LNCAP (cell line): ENCODE data around the gene CCDC50.

Source experiments
- CTCF ChIP-seq: fragments of 450-650 bp; IDR thresholded peaks from 2 replicates; pipeline ENCODE4 v1.5.1; 2017; ENCODE audit warnings: mild to moderate bottlenecking

CCDC50 gene

DNA sequence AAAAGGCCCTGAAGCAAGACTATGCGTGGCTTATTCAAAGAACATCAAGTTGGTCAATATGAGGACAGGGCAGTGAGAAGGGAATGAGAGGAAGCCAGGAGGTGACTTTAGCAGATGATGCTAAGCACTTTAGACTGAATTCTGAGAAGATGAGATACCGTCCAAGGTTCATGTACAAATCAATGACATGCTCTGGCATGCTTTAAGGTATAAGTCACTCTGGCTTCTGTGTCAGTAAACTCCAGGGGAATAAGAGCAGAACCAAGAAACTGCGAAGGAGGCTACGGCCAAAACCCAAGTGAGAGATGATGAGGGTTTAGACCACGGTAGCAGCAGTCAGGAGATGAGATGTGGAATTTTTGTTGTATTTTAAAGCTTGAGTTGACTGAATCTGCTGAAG, 8.9 kb upstream of the CCDC50 start:
- TF ChIP-seq CTCF: no peak

DNA sequence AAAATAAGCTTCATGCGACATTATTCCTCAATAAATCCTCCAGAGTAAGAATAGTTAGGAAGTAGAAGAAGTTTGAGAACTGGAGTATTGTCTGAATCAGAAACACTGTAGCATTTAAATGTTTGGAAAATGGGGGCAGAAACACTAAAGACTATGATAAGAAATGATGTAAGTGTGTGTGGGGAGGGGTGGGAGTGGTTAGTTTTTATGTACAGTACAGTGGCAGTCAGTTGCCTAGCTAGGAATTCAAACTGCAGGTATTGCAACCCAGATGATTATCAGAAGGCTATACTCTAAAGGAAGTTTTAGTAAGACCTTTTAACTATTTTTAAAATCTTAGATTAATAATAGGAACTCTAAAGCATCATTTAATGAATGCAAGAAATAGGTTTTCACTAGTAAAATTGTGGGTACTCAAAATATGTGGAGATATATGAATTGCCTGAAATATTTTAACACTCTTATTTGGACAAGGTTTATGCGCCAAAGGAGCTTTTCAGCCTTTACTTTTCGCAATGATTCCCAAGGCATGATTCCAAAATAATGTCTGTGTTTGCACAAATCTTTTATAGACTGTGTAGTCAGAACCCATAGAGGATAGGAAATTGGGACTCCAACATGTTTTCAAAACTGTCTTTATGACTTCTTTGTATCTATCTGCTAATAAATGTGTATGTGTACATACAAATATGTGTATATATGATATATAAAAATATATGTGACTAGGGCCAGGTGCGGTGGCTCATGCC, 8.0 kb upstream of the CCDC50 start:
- TF ChIP-seq CTCF: no peak

- no peak for TF ChIP-seq CTCF
These were observed 4.3 kb upstream of the CCDC50 start for GRCh38 chr3:191324936-191325335.

GRCh38 chr3:191327526-191327925, 1.7 kb upstream of the CCDC50 start:
- no peak for TF ChIP-seq CTCF

DNA sequence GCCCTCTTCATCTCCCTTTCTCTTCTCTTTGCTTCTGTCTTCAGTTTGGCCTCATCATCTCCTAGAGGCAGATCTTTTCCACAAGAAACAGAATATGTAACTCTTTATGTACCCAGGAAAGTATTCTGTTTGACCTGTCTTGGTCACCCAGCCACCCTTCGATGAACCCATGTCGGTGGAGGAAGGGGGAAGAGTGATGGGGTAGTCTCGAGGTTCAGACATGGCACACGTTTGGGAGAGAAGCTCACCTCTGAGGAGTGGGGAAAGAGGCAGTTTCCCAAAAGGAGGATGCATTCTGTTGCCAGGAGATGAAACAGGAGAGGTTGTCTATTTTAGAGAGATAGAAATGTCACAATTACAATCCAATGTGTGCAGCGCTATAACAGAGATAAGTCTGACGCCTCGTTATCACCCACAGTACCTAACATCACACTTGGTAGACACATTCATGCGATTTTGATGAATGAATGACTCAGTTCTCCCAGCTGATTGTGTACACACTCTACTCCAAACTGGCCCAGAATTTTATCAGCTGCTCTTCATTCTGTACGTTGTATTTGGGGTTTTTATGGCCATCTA, 722 bp upstream of the CCDC50 start:
- TF ChIP-seq CTCF: no peak

DNA sequence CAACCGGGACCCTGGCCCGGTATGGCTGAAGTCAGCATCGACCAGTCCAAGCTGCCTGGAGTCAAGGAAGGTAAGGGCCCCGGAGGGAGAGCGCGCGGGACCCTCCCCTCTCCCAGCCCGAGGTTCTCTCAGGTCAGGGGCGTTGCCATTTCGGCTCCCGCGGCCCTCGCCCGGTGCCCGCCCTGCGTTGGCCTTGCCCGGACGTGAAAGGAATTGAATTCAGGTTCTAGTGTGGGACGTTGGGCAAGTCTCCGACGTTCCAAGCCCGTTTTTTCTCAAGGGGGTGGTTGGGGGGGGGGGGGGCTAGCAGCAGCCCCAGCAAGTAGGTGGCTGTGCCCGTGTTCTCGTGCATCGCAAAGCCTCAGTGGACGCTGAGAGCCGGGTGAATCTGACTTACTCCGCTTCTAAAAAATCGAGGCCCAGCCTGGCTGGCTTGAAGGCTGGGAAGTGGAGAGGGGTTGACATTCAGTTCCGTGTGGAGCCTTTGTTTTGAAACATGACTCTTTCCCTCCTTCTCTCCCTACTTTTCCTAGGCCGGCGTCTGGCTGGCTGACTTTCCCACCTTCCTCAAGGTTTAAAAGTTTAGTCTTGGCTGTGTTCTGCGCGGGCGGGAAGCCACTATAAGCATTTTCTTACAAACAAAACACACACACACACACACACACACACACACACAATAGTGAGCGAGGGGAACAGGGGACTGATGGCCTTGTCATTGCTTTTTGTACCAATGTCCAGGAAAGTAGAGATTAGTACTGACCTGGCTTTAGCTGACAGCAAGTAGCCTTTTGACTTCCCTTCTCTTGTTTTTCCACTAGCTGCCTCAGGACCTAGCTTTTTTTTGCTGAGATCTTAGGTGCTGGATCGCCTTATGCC, 698 bp downstream of the CCDC50 start, which contains the start of gene UTS2B:
Gene UTS2B, minus strand, starts transcription at position 873 of the 876 bp plus-strand sequence. CDS start 48,337 bp downstream, outside the sequence.
- no peak for TF ChIP-seq CTCF

GRCh38 chr3:191330530-191331048, 1.4 kb downstream of the CCDC50 start:
- no peak for TF ChIP-seq CTCF
